ENCODE results near the gene CALN1.

DNA sequence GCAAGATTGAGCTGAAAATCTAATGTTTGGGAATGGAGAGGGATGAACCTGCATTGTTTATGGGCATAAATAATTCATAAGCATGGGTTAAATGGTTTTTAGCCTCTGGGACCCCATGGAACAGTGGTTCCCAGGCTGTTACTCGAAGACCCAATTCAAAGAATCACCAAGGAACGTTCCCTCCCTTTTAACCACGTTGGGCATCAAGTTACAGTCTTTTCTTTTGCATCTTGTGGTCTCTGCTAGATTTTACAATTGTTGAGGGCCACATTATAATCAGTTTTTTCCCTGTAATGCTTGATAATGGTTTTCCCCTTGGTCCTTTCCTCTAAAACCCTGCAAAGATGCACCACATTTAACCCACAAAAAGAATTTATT, 2.5 kb downstream of the CALN1 start:
- TF ChIP-seq, protein P1, sequence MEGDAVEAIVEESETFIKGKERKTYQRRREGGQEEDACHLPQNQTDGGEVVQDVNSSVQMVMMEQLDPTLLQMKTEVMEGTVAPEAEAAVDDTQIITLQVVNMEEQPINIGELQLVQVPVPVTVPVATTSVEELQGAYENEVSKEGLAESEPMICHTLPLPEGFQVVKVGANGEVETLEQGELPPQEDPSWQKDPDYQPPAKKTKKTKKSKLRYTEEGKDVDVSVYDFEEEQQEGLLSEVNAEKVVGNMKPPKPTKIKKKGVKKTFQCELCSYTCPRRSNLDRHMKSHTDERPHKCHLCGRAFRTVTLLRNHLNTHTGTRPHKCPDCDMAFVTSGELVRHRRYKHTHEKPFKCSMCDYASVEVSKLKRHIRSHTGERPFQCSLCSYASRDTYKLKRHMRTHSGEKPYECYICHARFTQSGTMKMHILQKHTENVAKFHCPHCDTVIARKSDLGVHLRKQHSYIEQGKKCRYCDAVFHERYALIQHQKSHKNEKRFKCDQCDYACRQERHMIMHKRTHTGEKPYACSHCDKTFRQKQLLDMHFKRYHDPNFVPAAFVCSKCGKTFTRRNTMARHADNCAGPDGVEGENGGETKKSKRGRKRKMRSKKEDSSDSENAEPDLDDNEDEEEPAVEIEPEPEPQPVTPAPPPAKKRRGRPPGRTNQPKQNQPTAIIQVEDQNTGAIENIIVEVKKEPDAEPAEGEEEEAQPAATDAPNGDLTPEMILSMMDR (IDR thresholded peaks at IDR 0.05): no peak
- no peak for TF ChIP-seq POLR2A (IDR thresholded peaks at IDR 0.05)
